Trophoblast cell (in vitro differentiated cells and primary cell): ENCODE measurements around the gene IPPK.

ENCODE experiments used
- DNase-seq, 2 donors: peaks; one replicate each; pipeline ENCODE4 v3.0.0-alpha.2; 2016
- H2AFZ ChIP-seq: 2 replicates; pipeline ENCODE4 v1.6.1; 2013; ENCODE audit warnings: low read length, moderate library complexity, mild to moderate bottlenecking; ENCODE audit not compliant: insufficient read depth, poor library complexity
- H2AK5ac ChIP-seq: 2 replicates; pipeline ENCODE4 v1.6.1; 2013; ENCODE audit warnings: mild to moderate bottlenecking, low read length
- H2BK120ac ChIP-seq: 2 replicates; pipeline ENCODE4 v1.6.1; 2013; ENCODE audit warnings: low read length, mild to moderate bottlenecking, moderate library complexity; ENCODE audit not compliant: insufficient read depth, poor library complexity
- H2BK12ac ChIP-seq: 2 replicates; pipeline ENCODE4 v1.6.1; 2013; ENCODE audit warnings: mild to moderate bottlenecking, low read length, moderate library complexity
- H2BK5ac ChIP-seq: 2 replicates; pipeline ENCODE4 v1.6.1; 2013; ENCODE audit warnings: low read length, low read depth, moderate library complexity, mild to moderate bottlenecking; ENCODE audit not compliant: poor library complexity
- H3K14ac ChIP-seq: 2 replicates; pipeline ENCODE4 v1.6.1; 2013; ENCODE audit warnings: mild to moderate bottlenecking, low read length
- H3K18ac ChIP-seq: 2 replicates; pipeline ENCODE4 v1.6.1; 2013; ENCODE audit warnings: mild to moderate bottlenecking, low read length
- H3K23ac ChIP-seq: 2 replicates; pipeline ENCODE4 v1.6.1; 2013; ENCODE audit warnings: low read length
- H3K27ac ChIP-seq: 2 replicates; pipeline ENCODE4 v1.5.1; 2013; ENCODE audit warnings: low read depth, mild to moderate bottlenecking, inconsistent platforms, low read length, moderate library complexity
- H3K27me3 ChIP-seq: 2 replicates; pipeline ENCODE4 v1.6.1; 2013; ENCODE audit warnings: inconsistent platforms, mild to moderate bottlenecking, low read length, moderate library complexity; ENCODE audit not compliant: insufficient read depth
- H3K36me3 ChIP-seq, 2 experiments: 1 replicate in 1 of 2; 2 replicates in 1 of 2; pipeline ENCODE4 v1.6.1; 2013; ENCODE audit warnings: low read length in 2 of 2, mild to moderate bottlenecking in 2 of 2, moderate library complexity in 1 of 2; ENCODE audit not compliant: insufficient read depth in 2 of 2, control insufficient read depth in 1 of 2
- H3K4ac ChIP-seq: 2 replicates; pipeline ENCODE4 v1.6.1; 2013; ENCODE audit warnings: low read depth, mild to moderate bottlenecking, low read length, moderate library complexity
- H3K4me1 ChIP-seq, 2 experiments: 1 replicate in 1 of 2; 2 replicates in 1 of 2; pipeline ENCODE4 v1.6.1; 2013; ENCODE audit warnings: low read length in 2 of 2, mild to moderate bottlenecking in 2 of 2, moderate library complexity in 1 of 2; ENCODE audit not compliant: insufficient read depth in 2 of 2, control insufficient read depth in 1 of 2
- H3K4me2 ChIP-seq: 2 replicates; pipeline ENCODE4 v1.6.1; 2013; ENCODE audit warnings: inconsistent platforms, mild to moderate bottlenecking, low read length, moderate library complexity
- H3K4me3 ChIP-seq: 2 replicates; pipeline ENCODE4 v1.5.1; 2013; ENCODE audit warnings: mild to moderate bottlenecking, low read depth, low read length, inconsistent platforms
- H3K79me1 ChIP-seq: one replicate; pipeline ENCODE4 v1.6.1; 2013; ENCODE audit warnings: low read length
- H3K79me2 ChIP-seq: 2 replicates; pipeline ENCODE4 v1.6.1; 2013; ENCODE audit warnings: low read length, mild to moderate bottlenecking; ENCODE audit not compliant: control insufficient read depth, insufficient read depth, poor library complexity
- H3K9ac ChIP-seq: 2 replicates; pipeline ENCODE4 v1.6.1; 2013; ENCODE audit warnings: mild to moderate bottlenecking, low read length
- H3K9me3 ChIP-seq: 2 replicates; pipeline ENCODE4 v1.6.1; 2013; ENCODE audit warnings: low read depth, mild to moderate bottlenecking, control low read depth, inconsistent platforms, low read length; ENCODE audit not compliant: insufficient read depth
- H4K12ac ChIP-seq: 2 replicates; pipeline ENCODE4 v1.6.1; 2013; ENCODE audit warnings: low read depth, mild to moderate bottlenecking, low read length, moderate library complexity
- H4K8ac ChIP-seq: 2 replicates; pipeline ENCODE4 v1.6.1; 2013; ENCODE audit warnings: low read depth, mild to moderate bottlenecking, low read length, moderate library complexity
- H4K91ac ChIP-seq: one replicate; pipeline ENCODE4 v1.6.1; 2013; ENCODE audit warnings: low read depth, mild to moderate bottlenecking, low read length, moderate library complexity
- WGBS: extraction: QIAGEN DNeasy Blood & Tissue Kit; methylation state at CpG from one replicate; pipeline ENCODE4 v1.1.7; 2013; ENCODE audit warnings: missing lambda C conversion rate; ENCODE audit not compliant: insufficient read length, insufficient coverage; ENCODE audit errors: extremely low coverage; 5-methylcytosine and 5-hydroxymethylcytosine counted together

Gene IPPK

GRCh38 chr9:92657296-92658094 is 12.4 kb downstream of the IPPK start:
- H3K79me2 ChIP-seq: peaks cover 3% of the 10 kb centered on the region
- H3K4me1 ChIP-seq: peaks cover 0 to 4% of the 10 kb centered on the region in 2 experiments
- H4K12ac ChIP-seq: no peak overlapping the region
- H4K8ac ChIP-seq: no peak overlapping the region
- no peak overlapping the region for H4K91ac ChIP-seq
- H3K27ac ChIP-seq: no peak overlapping the region
- no peak overlapping the region for H2BK5ac ChIP-seq
- no peak overlapping the region for H2BK12ac ChIP-seq
- no peak overlapping the region for H3K4me2 ChIP-seq
- peaks cover 35 to 38% of the 10 kb centered on the region in 2 experiments for H3K36me3 ChIP-seq
- no peak overlapping the region for H2BK120ac ChIP-seq
- H3K27me3 ChIP-seq: no peaks in the 10 kb centered on the region
- H3K18ac ChIP-seq: no peak overlapping the region
- no peak for DNase-seq
- no peak overlapping the region for H3K4me3 ChIP-seq
- no peak overlapping the region for H3K4ac ChIP-seq
- no peak overlapping the region for H3K14ac ChIP-seq
- no peaks in the 10 kb centered on the region for H3K79me1 ChIP-seq
- H3K9me3 ChIP-seq: no peaks in the 10 kb centered on the region
- H3K23ac ChIP-seq: no peak overlapping the region
- no peak overlapping the region for H3K9ac ChIP-seq
- no CpG with 5 or more reads among the region's 17 CpGs for WGBS
- H2AFZ ChIP-seq: no peak overlapping the region
- H2AK5ac ChIP-seq: no peak overlapping the region

GRCh38 chr9:92656537-92656925 is 13.4 kb downstream of the IPPK start:
- H2AFZ ChIP-seq: no peak overlapping the region
- H2BK12ac ChIP-seq: no peak overlapping the region
- H3K36me3 ChIP-seq: peaks cover 33 to 38% of the 10 kb centered on the region in 2 experiments
- no peak overlapping the region for H2BK5ac ChIP-seq
- H3K4me1 ChIP-seq: peaks cover 1 to 4% of the 10 kb centered on the region in 2 experiments
- no peak overlapping the region for H3K14ac ChIP-seq
- H4K91ac ChIP-seq: no peak overlapping the region
- no peak overlapping the region for H3K18ac ChIP-seq
- H3K4me3 ChIP-seq: no peak overlapping the region
- H3K9ac ChIP-seq: no peak overlapping the region
- no CpG with 5 or more reads among the region's 11 CpGs for WGBS
- H2BK120ac ChIP-seq: no peak overlapping the region
- no peaks in the 10 kb centered on the region for H3K79me1 ChIP-seq
- H3K27ac ChIP-seq: no peak overlapping the region
- H3K27me3 ChIP-seq: no peaks in the 10 kb centered on the region
- H3K79me2 ChIP-seq: peaks cover 3% of the 10 kb centered on the region
- H4K12ac ChIP-seq: no peak overlapping the region
- DNase-seq: no peak
- no peak overlapping the region for H3K23ac ChIP-seq
- no peak overlapping the region for H4K8ac ChIP-seq
- no peak overlapping the region for H3K4me2 ChIP-seq
- no peak overlapping the region for H2AK5ac ChIP-seq
- no peaks in the 10 kb centered on the region for H3K9me3 ChIP-seq
- no peak overlapping the region for H3K4ac ChIP-seq

- peaks cover under 1% of the 10 kb centered on the region for H3K79me2 ChIP-seq
- no peaks in the 10 kb centered on the region for H3K27me3 ChIP-seq
- H3K36me3 ChIP-seq: peaks cover 35 to 40% of the 10 kb centered on the region in 2 experiments
- H2BK5ac ChIP-seq: no peak overlapping the region
- H3K4me1 ChIP-seq: peaks cover 4 to 7% of the 10 kb centered on the region in 2 experiments
- no peak overlapping the region for H2AK5ac ChIP-seq
- H4K91ac ChIP-seq: no peak overlapping the region
- no peak overlapping the region for H3K4ac ChIP-seq
- H3K23ac ChIP-seq: no peak overlapping the region
- no peak overlapping the region for H3K14ac ChIP-seq
- no peak overlapping the region for H3K4me2 ChIP-seq
- no peak overlapping the region for H3K4me3 ChIP-seq
- H3K9ac ChIP-seq: no peak overlapping the region
- H3K9me3 ChIP-seq: no peaks in the 10 kb centered on the region
- no peak overlapping the region for H3K18ac ChIP-seq
- WGBS: no CpG with 5 or more reads among the region's 9 CpGs
- H4K12ac ChIP-seq: no peak overlapping the region
- no peak for DNase-seq
- H3K79me1 ChIP-seq: no peaks in the 10 kb centered on the region
- no peak overlapping the region for H2AFZ ChIP-seq
- no peak overlapping the region for H2BK12ac ChIP-seq
- H4K8ac ChIP-seq: no peak overlapping the region
- no peak overlapping the region for H3K27ac ChIP-seq
- H2BK120ac ChIP-seq: no peak overlapping the region
Observed at GRCh38 chr9:92655896-92656536, 13.9 kb downstream of the IPPK start.

- H3K79me1 ChIP-seq: no peaks in the 10 kb centered on the region
- no peak overlapping the region for H4K12ac ChIP-seq
- no peaks in the 10 kb centered on the region for H3K9me3 ChIP-seq
- no peak overlapping the region for H3K23ac ChIP-seq
- H2BK5ac ChIP-seq: no peak overlapping the region
- no CpG with 5 or more reads among the region's 7 CpGs for WGBS
- no peak overlapping the region for H2BK120ac ChIP-seq
- no peak overlapping the region for H3K4me3 ChIP-seq
- no peak overlapping the region for H2AK5ac ChIP-seq
- H4K8ac ChIP-seq: no peak overlapping the region
- no peak overlapping the region for H3K18ac ChIP-seq
- H3K4ac ChIP-seq: no peak overlapping the region
- H3K14ac ChIP-seq: no peak overlapping the region
- no peak overlapping the region for H2BK12ac ChIP-seq
- H4K91ac ChIP-seq: no peak overlapping the region
- H3K27me3 ChIP-seq: no peaks in the 10 kb centered on the region
- DNase-seq: no peak
- no peak overlapping the region for H3K27ac ChIP-seq
- H3K36me3 ChIP-seq: peaks cover 36 to 45% of the 10 kb centered on the region in 2 experiments
- H3K4me1 ChIP-seq: peaks cover 4 to 12% of the 10 kb centered on the region in 2 experiments
- no peak overlapping the region for H3K4me2 ChIP-seq
- no peak overlapping the region for H3K9ac ChIP-seq
- H3K79me2 ChIP-seq: no peaks in the 10 kb centered on the region
- no peak overlapping the region for H2AFZ ChIP-seq
Observed at GRCh38 chr9:92655366-92655765, 14.6 kb downstream of the IPPK start.
